H1 (cell line): Measurements from ENCODE around the gene MZT2A. TPM values are rescaled to one million over a fixed set of nuclear protein-coding genes. Genes with fewer than 3 reads are reported as not detected.
"Not testable (repeated sequence)": the region's sequence is repeated elsewhere in the genome, so short reads cannot be mapped to it uniquely, and the experiment has no call there.

Source experiments
- CTCF ChIA-PET: fragments of 300-600 bp; sonication (Branson Sonifier 250); formaldehyde crosslinking; loops from one replicate; lab custom pipeline; 2021; ENCODE audit not compliant: partially characterized antibody; lab: Charles Lee
- POLR2A ChIA-PET: fragments of 300-600 bp; sonication (Branson Sonifier 250); formaldehyde crosslinking; loops from one replicate; lab custom pipeline; 2021; ENCODE audit warnings: inconsistent platforms; ENCODE audit not compliant: partially characterized antibody; lab: Charles Lee
- DNase-seq, 2 experiments: peaks; one replicate each; pipeline versions ENCODE4 v3.0.0 to v3.0.0-alpha.2; 2010 to 2022; ENCODE audit warnings: low spot score in 2 of 2, low read depth in 1 of 2, mixed read lengths in 1 of 2
- FAIRE-seq: peaks from 2 replicates; lab custom pipeline; 2011; peaks lifted over from hg19 to GRCh38; lab: Jason Lieb, UNC
- H2AFZ ChIP-seq: 2 replicates; pipeline ENCODE4 v1.8.1; 2012; ENCODE audit warnings: low read length, inconsistent platforms
- H2AK5ac ChIP-seq: 2 replicates; pipeline ENCODE4 v1.6.1; 2013; ENCODE audit warnings: low read depth, low read length
- H2BK120ac ChIP-seq: replicated peaks from 2 replicates; pipeline ENCODE3; 2013; ENCODE audit warnings: low read depth, low read length, inconsistent platforms
- H2BK12ac ChIP-seq: 2 replicates; pipeline ENCODE4 v1.6.1; 2013; ENCODE audit warnings: low read depth, low read length
- H2BK15ac ChIP-seq: 2 replicates; pipeline ENCODE4 v1.6.1; 2013; ENCODE audit warnings: low read length
- H2BK20ac ChIP-seq: 2 replicates; pipeline ENCODE4 v1.6.1; 2013; ENCODE audit warnings: low read length
- H2BK5ac ChIP-seq: 2 replicates; pipeline ENCODE4 v1.6.1; 2013; ENCODE audit warnings: low read depth, low read length
- H3K14ac ChIP-seq: 2 replicates; pipeline ENCODE4 v1.6.1; 2013; ENCODE audit warnings: inconsistent platforms; ENCODE audit not compliant: insufficient read length
- H3K18ac ChIP-seq: 2 replicates; pipeline ENCODE4 v1.6.1; 2013; ENCODE audit warnings: low read length; ENCODE audit errors: extremely low read depth
- H3K23ac ChIP-seq: 2 replicates; pipeline ENCODE4 v1.6.1; 2013; ENCODE audit warnings: inconsistent platforms; ENCODE audit not compliant: insufficient read length
- H3K23me2 ChIP-seq: 2 replicates; pipeline ENCODE4 v1.6.1; 2013; ENCODE audit warnings: low read depth, low read length
- H3K27ac ChIP-seq: 2 replicates; pipeline ENCODE4 v1.6.1; 2011; ENCODE audit warnings: low read depth, low read length, inconsistent platforms
- H3K27me3 ChIP-seq, 4 experiments: replicated peaks in 1 of 4; 1 replicate in 1 of 4; 2 replicates in 3 of 4; pipeline versions ENCODE4 v1.6.1 to v1.8.1; 2011 to 2013; ENCODE audit warnings: low read length in 3 of 4, mild to moderate bottlenecking in 3 of 4, inconsistent platforms in 2 of 4, mixed read lengths in 2 of 4, moderate library complexity in 1 of 4; ENCODE audit not compliant: control insufficient read depth in 3 of 4, insufficient read depth in 3 of 4; ENCODE audit errors: extremely low read depth in 1 of 4
- H3K36me3 ChIP-seq, 4 experiments: 2 replicates each; pipeline versions ENCODE4 v1.6.1 to v1.8.1; 2011 to 2013; ENCODE audit warnings: mild to moderate bottlenecking in 4 of 4, low read length in 3 of 4, moderate library complexity in 2 of 4, control low read depth in 1 of 4, inconsistent platforms in 1 of 4; ENCODE audit not compliant: insufficient read depth in 4 of 4, control insufficient read depth in 2 of 4
- H3K4ac ChIP-seq: replicated peaks from 2 replicates; pipeline ENCODE3; 2013; ENCODE audit warnings: low read length, low read depth, mixed read lengths, inconsistent platforms; ENCODE audit not compliant: insufficient read length
- H3K4me1 ChIP-seq, 4 experiments: replicated peaks in 1 of 4; 1 replicate in 1 of 4; 2 replicates in 3 of 4; pipeline versions ENCODE4 v1.6.1 to v1.8.1; 2011 to 2013; ENCODE audit warnings: low read length in 3 of 4, inconsistent platforms in 2 of 4, mixed read lengths in 1 of 4; ENCODE audit not compliant: insufficient read depth in 4 of 4, control insufficient read depth in 3 of 4
- H3K4me2 ChIP-seq, 2 experiments: 2 replicates each; pipeline versions ENCODE4 v1.6.1 to v1.8.1; 2011 to 2013; ENCODE audit warnings: low read depth in 2 of 2, low read length in 2 of 2, control low read depth in 1 of 2, inconsistent platforms in 1 of 2, mild to moderate bottlenecking in 1 of 2; ENCODE audit not compliant: insufficient read depth in 1 of 2
- H3K4me3 ChIP-seq, 4 experiments: fragments of 200-600, 300-600 bp in 1 of 4; sonication (generic), shearing (Covaris generic), sonication (Bioruptor Twin) in 1 of 4; 2 replicates each; pipeline versions ENCODE4 v1.5.1 to v1.8.1; 2011 to 2016; ENCODE audit warnings: low read length in 4 of 4, low read depth in 3 of 4, control low read depth in 2 of 4, inconsistent platforms in 2 of 4, mild to moderate bottlenecking in 2 of 4, mixed read lengths in 1 of 4, moderate library complexity in 1 of 4; ENCODE audit not compliant: insufficient read depth in 2 of 4; ENCODE audit errors: extremely low read depth in 1 of 4
- H3K56ac ChIP-seq: replicated peaks from 2 replicates; pipeline ENCODE3; 2013; ENCODE audit warnings: low read depth, mild to moderate bottlenecking, mixed read lengths, low read length, inconsistent platforms; ENCODE audit not compliant: insufficient read length
- H3K79me1 ChIP-seq: 2 replicates; pipeline ENCODE4 v1.6.1; 2013; ENCODE audit warnings: low read depth, low read length, control low read depth
- H3K79me2 ChIP-seq, 2 experiments: 2 replicates each; pipeline versions ENCODE4 v1.6.1 to v1.8.1; 2012 to 2013; ENCODE audit warnings: low read length in 2 of 2, mild to moderate bottlenecking in 2 of 2, inconsistent platforms in 1 of 2; ENCODE audit not compliant: insufficient read depth in 2 of 2, control insufficient read depth in 1 of 2
- H3K9ac ChIP-seq, 4 experiments: replicated peaks in 1 of 4; 1 replicate in 1 of 4; 2 replicates in 3 of 4; pipeline versions ENCODE4 v1.6.1 to v1.8.1; 2011 to 2013; ENCODE audit warnings: low read depth in 3 of 4, low read length in 3 of 4, control low read depth in 2 of 4, mild to moderate bottlenecking in 2 of 4, moderate library complexity in 2 of 4, inconsistent platforms in 1 of 4; ENCODE audit errors: extremely low read depth in 1 of 4
- H3K9me3 ChIP-seq, 2 experiments: 2 replicates each; pipeline versions ENCODE4 v1.6.1 to v1.8.1; 2012 to 2013; ENCODE audit warnings: mild to moderate bottlenecking in 2 of 2, moderate library complexity in 2 of 2, control low read depth in 1 of 2, inconsistent platforms in 1 of 2, low read depth in 1 of 2, low read length in 1 of 2, mixed read lengths in 1 of 2; ENCODE audit not compliant: insufficient read depth in 2 of 2
- H4K20me1 ChIP-seq, 2 experiments: replicated peaks in 1 of 2; 2 replicates each; pipeline versions ENCODE3 to v1.8.1; 2011 to 2013; ENCODE audit warnings: inconsistent platforms in 2 of 2, low read length in 2 of 2, mild to moderate bottlenecking in 1 of 2; ENCODE audit not compliant: insufficient read depth in 2 of 2, control insufficient read depth in 1 of 2
- H4K5ac ChIP-seq: 2 replicates; pipeline ENCODE4 v1.6.1; 2013; ENCODE audit warnings: low read length, low read depth, mixed read lengths, inconsistent platforms; ENCODE audit not compliant: insufficient read length
- H4K8ac ChIP-seq: 2 replicates; pipeline ENCODE4 v1.8.0; 2013; ENCODE audit warnings: mild to moderate bottlenecking, moderate library complexity, low read length, inconsistent platforms; ENCODE audit not compliant: insufficient read depth; ENCODE audit errors: extremely low read depth
- H4K91ac ChIP-seq: replicated peaks from 2 replicates; pipeline ENCODE3; 2013; ENCODE audit warnings: low read length, mixed read lengths, inconsistent platforms; ENCODE audit not compliant: insufficient read length
- WGBS, 2 experiments: shearing (Covaris generic) in 1 of 2; methylation state at CpG; one replicate each; pipeline versions ENCODE4 v1.1.6 to v1.1.7; 2013 to 2015; ENCODE audit warnings: low lambda C conversion rate in 2 of 2, mixed read lengths in 2 of 2, inconsistent platforms in 1 of 2, low coverage in 1 of 2, missing lambda C conversion rate in 1 of 2; ENCODE audit not compliant: insufficient replicate concordance in 2 of 2, insufficient coverage in 1 of 2, insufficient read length in 1 of 2; ENCODE audit errors: extremely low coverage in 1 of 2, missing lambda C conversion rate in 1 of 2; 5-methylcytosine and 5-hydroxymethylcytosine counted together
- polyA plus RNA-seq, 7 experiments: library from polyadenylated mRNA; depleted of rRNA in 3 of 7; stranded (reverse) in 5 of 7; unstranded in 2 of 7; fragments of >200 nt in 5 of 7; fragments of 200-250 nt in 2 of 7; gene quantifications; 1 replicate in 5 of 7; 2 replicates in 1 of 7; 4 replicates in 1 of 7; pipeline versions ENCODE4 v1.2.1 to v1.2.3, GENCODE V29; 2011 to 2013; ENCODE audit warnings: missing spikeins in 2 of 7, mixed read lengths in 2 of 7
- total RNA-seq: library from RNA; stranded (reverse); fragmentation: NEBNext Ultra II Directional; extraction: Animal tissue kit (Norgen Biotek cat#: 25700); gene quantifications from 2 replicates; pipeline ENCODE4 v1.2.1, GENCODE V29; 2021

The MZT2A gene
- total and polyA plus RNA-seq, 2 of the 8 experiments (the other 6 are each of a cell fraction or from before 2014, with no cell fraction given) = 116 to 120 TPM

GRCh38 chr2:131484906-131485460 lies 7.2 kb downstream of the MZT2A start:
- H3K4me2 ChIP-seq, H3K27ac ChIP-seq, H3K4me3 ChIP-seq, H3K27me3 ChIP-seq, H2BK5ac ChIP-seq, H4K5ac ChIP-seq, H3K79me2 ChIP-seq, DNase-seq, H3K36me3 ChIP-seq, H3K23ac ChIP-seq, H3K9me3 ChIP-seq, H2BK20ac ChIP-seq, H2BK12ac ChIP-seq, H3K23me2 ChIP-seq, H3K9ac ChIP-seq, H3K18ac ChIP-seq, H4K8ac ChIP-seq, H3K56ac ChIP-seq, H4K20me1 ChIP-seq, H2AK5ac ChIP-seq, H2AFZ ChIP-seq, H3K14ac ChIP-seq, H3K4me1 ChIP-seq, H2BK15ac ChIP-seq, H3K4ac ChIP-seq, H2BK120ac ChIP-seq, H3K79me1 ChIP-seq, POLR2A ChIA-PET, FAIRE-seq, H4K91ac ChIP-seq: not testable (repeated sequence)
- WGBS, 2 experiments = 87% methylated on average over 11 of the region's 11 CpGs; no CpG with 5 or more reads in 1 of the 2 experiments
- CTCF ChIA-PET = interaction anchor here (1.7 kb wide), 1 partner anchor 14 kb away, joined by 3 read pairs; no protein-coding TSS in a partner anchor
